ENCODE measurements around the gene IL12RB1. TPM values are rescaled to one million over a fixed set of nuclear protein-coding genes. Genes with fewer than 3 reads are reported as not detected.

IL12RB1 gene
- total and polyA plus RNA-seq, 2 of the 13 experiments (the other 11 are each of a cell fraction or from before 2014, with no cell fraction given): 0.03 to 0.04 TPM

DNA sequence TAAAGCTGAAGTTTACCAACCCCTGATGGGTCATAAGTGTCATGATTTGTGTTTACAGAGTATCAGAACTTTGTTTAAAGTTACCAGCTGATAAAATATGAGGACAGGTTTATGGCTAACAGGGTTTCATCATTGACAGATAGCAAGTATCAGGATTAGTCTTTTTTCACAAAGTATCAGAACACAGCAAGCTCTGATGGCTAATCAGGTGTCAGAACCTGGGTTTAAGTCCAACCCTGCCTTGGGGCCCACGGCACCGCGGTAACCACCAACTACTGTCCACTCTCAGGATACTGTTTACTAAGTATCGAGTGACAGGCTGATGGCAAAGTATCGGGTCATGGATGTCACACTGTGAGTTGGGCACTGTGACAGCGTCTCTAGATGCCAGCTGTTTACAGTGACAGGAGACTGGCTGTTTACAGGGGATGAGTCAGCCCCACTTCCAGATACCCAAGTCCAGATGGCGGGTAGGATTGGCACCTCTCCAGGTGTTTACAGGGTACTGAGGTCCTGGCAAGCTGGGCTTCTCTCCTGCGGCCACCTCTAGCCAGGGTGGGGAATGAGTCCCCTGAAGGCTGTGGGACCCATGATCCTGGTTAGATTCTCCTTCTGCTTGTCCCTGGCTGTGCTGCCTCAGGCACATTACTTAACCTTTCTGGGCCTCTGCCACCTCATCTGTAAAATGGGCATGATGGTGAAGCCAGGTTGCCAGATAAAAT lies 57.0 kb downstream of the IL12RB1 start (continued):
- TF ChIP-seq ZNF550 (CRISPR knock-in tag; IDR thresholded peaks at IDR 0.05; ENCODE audit: borderline replicate concordance) (no peak), NCOA2 (CRISPR knock-in tag; IDR thresholded peaks at IDR 0.05) (0 out of 2 replicates have a peak, but pooled peaks have one; percentile 34), JUN (CRISPR knock-in tag; IDR thresholded peaks at IDR 0.05) (no peak), HES4 (CRISPR knock-in tag; IDR thresholded peaks at IDR 0.05; ENCODE audit: borderline replicate concordance) (no peak), RFXAP (CRISPR knock-in tag; IDR thresholded peaks at IDR 0.05; ENCODE audit: borderline replicate concordance) (no peak), NFYB (CRISPR knock-in tag; IDR thresholded peaks at IDR 0.05) (no peak), HNRNPH1 (optimal IDR thresholded peaks at IDR 0.05; ENCODE audit: low read depth, low read length) (no peak), LCORL (IDR thresholded peaks at IDR 0.05) (no peak), LCORL (CRISPR knock-in tag; IDR thresholded peaks at IDR 0.05) (no peak), SNAI1 (CRISPR knock-in tag; IDR thresholded peaks at IDR 0.05; ENCODE audit: borderline replicate concordance) (no peak), CREM (IDR thresholded peaks at IDR 0.05) (peak; percentile 37), CREM (CRISPR knock-in tag; IDR thresholded peaks at IDR 0.05) (no peak), RELA (CRISPR knock-in tag; IDR thresholded peaks at IDR 0.05) (no peak), ZFP36L1 (CRISPR knock-in tag; IDR thresholded peaks at IDR 0.05) (no peak)
- TF ChIP-seq, protein P1, sequence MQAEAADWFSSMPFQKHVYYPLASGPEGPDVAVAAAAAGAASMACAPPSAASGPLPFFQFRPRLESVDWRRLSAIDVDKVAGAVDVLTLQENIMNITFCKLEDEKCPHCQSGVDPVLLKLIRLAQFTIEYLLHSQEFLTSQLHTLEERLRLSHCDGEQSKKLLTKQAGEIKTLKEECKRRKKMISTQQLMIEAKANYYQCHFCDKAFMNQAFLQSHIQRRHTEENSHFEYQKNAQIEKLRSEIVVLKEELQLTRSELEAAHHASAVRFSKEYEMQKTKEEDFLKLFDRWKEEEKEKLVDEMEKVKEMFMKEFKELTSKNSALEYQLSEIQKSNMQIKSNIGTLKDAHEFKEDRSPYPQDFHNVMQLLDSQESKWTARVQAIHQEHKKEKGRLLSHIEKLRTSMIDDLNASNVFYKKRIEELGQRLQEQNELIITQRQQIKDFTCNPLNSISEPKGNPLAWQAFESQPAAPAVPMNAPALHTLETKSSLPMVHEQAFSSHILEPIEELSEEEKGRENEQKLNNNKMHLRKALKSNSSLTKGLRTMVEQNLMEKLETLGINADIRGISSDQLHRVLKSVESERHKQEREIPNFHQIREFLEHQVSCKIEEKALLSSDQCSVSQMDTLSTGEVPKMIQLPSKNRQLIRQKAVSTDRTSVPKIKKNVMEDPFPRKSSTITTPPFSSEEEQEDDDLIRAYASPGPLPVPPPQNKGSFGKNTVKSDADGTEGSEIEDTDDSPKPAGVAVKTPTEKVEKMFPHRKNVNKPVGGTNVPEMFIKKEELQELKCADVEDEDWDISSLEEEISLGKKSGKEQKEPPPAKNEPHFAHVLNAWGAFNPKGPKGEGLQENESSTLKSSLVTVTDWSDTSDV (CRISPR knock-in tag; IDR thresholded peaks at IDR 0.05): no peak
- TF ChIP-seq, protein P2, sequence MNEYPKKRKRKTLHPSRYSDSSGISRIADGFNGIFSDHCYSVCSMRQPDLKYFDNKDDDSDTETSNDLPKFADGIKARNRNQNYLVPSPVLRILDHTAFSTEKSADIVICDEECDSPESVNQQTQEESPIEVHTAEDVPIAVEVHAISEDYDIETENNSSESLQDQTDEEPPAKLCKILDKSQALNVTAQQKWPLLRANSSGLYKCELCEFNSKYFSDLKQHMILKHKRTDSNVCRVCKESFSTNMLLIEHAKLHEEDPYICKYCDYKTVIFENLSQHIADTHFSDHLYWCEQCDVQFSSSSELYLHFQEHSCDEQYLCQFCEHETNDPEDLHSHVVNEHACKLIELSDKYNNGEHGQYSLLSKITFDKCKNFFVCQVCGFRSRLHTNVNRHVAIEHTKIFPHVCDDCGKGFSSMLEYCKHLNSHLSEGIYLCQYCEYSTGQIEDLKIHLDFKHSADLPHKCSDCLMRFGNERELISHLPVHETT (CRISPR knock-in tag; conservative IDR thresholded peaks at IDR 0.05): no peak
- TF ChIP-seq, protein P3, sequence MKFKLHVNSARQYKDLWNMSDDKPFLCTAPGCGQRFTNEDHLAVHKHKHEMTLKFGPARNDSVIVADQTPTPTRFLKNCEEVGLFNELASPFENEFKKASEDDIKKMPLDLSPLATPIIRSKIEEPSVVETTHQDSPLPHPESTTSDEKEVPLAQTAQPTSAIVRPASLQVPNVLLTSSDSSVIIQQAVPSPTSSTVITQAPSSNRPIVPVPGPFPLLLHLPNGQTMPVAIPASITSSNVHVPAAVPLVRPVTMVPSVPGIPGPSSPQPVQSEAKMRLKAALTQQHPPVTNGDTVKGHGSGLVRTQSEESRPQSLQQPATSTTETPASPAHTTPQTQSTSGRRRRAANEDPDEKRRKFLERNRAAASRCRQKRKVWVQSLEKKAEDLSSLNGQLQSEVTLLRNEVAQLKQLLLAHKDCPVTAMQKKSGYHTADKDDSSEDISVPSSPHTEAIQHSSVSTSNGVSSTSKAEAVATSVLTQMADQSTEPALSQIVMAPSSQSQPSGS (CRISPR knock-in tag; IDR thresholded peaks at IDR 0.05): no peak
- TF ChIP-seq, protein P4, sequence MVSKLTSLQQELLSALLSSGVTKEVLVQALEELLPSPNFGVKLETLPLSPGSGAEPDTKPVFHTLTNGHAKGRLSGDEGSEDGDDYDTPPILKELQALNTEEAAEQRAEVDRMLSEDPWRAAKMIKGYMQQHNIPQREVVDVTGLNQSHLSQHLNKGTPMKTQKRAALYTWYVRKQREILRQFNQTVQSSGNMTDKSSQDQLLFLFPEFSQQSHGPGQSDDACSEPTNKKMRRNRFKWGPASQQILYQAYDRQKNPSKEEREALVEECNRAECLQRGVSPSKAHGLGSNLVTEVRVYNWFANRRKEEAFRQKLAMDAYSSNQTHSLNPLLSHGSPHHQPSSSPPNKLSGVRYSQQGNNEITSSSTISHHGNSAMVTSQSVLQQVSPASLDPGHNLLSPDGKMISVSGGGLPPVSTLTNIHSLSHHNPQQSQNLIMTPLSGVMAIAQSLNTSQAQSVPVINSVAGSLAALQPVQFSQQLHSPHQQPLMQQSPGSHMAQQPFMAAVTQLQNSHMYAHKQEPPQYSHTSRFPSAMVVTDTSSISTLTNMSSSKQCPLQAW (CRISPR knock-in tag; IDR thresholded peaks at IDR 0.05): 0 out of 2 replicates have a peak, but pooled peaks have one; percentile 15
- TF ChIP-seq, protein P5, sequence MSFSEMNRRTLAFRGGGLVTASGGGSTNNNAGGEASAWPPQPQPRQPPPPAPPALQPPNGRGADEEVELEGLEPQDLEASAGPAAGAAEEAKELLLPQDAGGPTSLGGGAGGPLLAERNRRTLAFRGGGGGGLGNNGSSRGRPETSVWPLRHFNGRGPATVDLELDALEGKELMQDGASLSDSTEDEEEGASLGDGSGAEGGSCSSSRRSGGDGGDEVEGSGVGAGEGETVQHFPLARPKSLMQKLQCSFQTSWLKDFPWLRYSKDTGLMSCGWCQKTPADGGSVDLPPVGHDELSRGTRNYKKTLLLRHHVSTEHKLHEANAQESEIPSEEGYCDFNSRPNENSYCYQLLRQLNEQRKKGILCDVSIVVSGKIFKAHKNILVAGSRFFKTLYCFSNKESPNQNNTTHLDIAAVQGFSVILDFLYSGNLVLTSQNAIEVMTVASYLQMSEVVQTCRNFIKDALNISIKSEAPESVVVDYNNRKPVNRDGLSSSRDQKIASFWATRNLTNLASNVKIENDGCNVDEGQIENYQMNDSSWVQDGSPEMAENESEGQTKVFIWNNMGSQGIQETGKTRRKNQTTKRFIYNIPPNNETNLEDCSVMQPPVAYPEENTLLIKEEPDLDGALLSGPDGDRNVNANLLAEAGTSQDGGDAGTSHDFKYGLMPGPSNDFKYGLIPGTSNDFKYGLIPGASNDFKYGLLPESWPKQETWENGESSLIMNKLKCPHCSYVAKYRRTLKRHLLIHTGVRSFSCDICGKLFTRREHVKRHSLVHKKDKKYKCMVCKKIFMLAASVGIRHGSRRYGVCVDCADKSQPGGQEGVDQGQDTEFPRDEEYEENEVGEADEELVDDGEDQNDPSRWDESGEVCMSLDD (CRISPR knock-in tag; IDR thresholded peaks at IDR 0.05; ENCODE audit: borderline replicate concordance): no peak
